Ovary (tissue), 9 donors: ENCODE results near the gene ATXN1. TPM values are rescaled to one million over a fixed set of nuclear protein-coding genes. Genes with fewer than 3 reads are reported as not detected.

Source experiments
- DNase-seq, 5 donors: peaks; one replicate each; pipeline ENCODE4 v3.0.0-alpha.2; 2019 to 2020
- H3K27ac ChIP-seq, 2 donors: fragments of 200-600 bp; one replicate each; pipeline versions ENCODE4 v1.5.1 to v1.8.0; 2019 to 2022
- H3K27me3 ChIP-seq: fragments of 200-600 bp; one replicate; pipeline ENCODE4 v1.8.0; 2022
- H3K36me3 ChIP-seq: fragments of 200-600 bp; sonication (generic); one replicate; pipeline ENCODE4 v1.5.1; 2019
- H3K4me1 ChIP-seq: one replicate; pipeline ENCODE4 v1.8.1; 2013; ENCODE audit warnings: mild to moderate bottlenecking, moderate library complexity; ENCODE audit not compliant: insufficient read depth
- H3K4me3 ChIP-seq: fragments of 200-600 bp; sonication (generic); one replicate; pipeline ENCODE4 v1.5.1; 2017
- H3K9me3 ChIP-seq, 2 donors: fragments of 200-600 bp in 1 of 2; sonication (generic) in 1 of 2; one replicate each; pipeline versions ENCODE4 v1.5.1 to v1.8.1; 2013 to 2019; ENCODE audit warnings: mild to moderate bottlenecking in 1 of 2, moderate library complexity in 1 of 2
- CTCF ChIP-seq, 3 donors: fragments of 450-650 bp in 2 of 3; fragments of 200-600 bp in 1 of 3; IDR thresholded peaks; one replicate each; pipeline versions ENCODE4 v1.5.1 to v1.8.0; 2016 to 2022; ENCODE audit warnings: antibody characterized with exemption in 3 of 3, mild to moderate bottlenecking in 1 of 3
- EP300 ChIP-seq: sonication (generic); formaldehyde crosslinking; IDR thresholded peaks from one replicate; pipeline ENCODE4 v1.6.1; 2017; ENCODE audit warnings: antibody characterized with exemption
- POLR2A ChIP-seq: fragments of 450-650 bp; IDR thresholded peaks from one replicate; pipeline ENCODE4 v1.6.1; 2017; ENCODE audit warnings: antibody characterized with exemption, mild to moderate bottlenecking, moderate library complexity
- WGBS, 3 donors: extraction: QIAGEN DNeasy Blood & Tissue Kit in 1 of 3; methylation state at CpG; one replicate each; pipeline versions ENCODE4 v1.1.5 to v1.1.7; 2013 to 2017; 5-methylcytosine and 5-hydroxymethylcytosine counted together
- intact Hi-C, 4 donors: fragments of 100-400 bp; cut with DNase I; formaldehyde crosslinking; loops; one replicate each; pipeline versions ENCODE4 v1.11.0 to v1.15.1; 2022 to 2023
- polyA plus RNA-seq, 2 donors: library from polyadenylated mRNA; stranded (reverse); fragments of 200-250 nt in 1 of 2; fragments of 350-450 nt in 1 of 2; fragmentation: Illumina TruSeq in 1 of 2; extraction: RNeasy Lipid Tissue Mini Kit (QIAGEN cat#74804) in 1 of 2; gene quantifications; one replicate each; pipeline ENCODE4 v1.2.3, GENCODE V29; 2013 to 2014
- total RNA-seq, 7 donors: library from RNA; depleted of rRNA in 2 of 7; stranded (reverse); fragments of >200 nt in 2 of 7; fragmentation: NEBNext Ultra II Directional in 3 of 7; extraction: Animal tissue kit (Norgen Biotek cat#: 25700) in 3 of 7; gene quantifications; one replicate each; pipeline versions ENCODE4 v1.1.0 to v1.2.4, GENCODE V29; 2016 to 2023
- donor health status: DM: no; HTN: no; CAD: no; lungs with moderate emphysema.
- donor health status: DM: no; HTN: no; CAD: no.
- donor health status: Bipolar disorder and iron deficiency.
- donor health status: DM: yes; HTN: yes; CAD: no.
- donor health status: DM: no; HTN: no; CAD: no.
- donor health status: DM: yes; HTN: yes; CAD: no.

The ATXN1 gene
- total and polyA plus RNA-seq, 9 donors: 7.3 to 38.2 (median 30.4) TPM

GRCh38 chr6:16253399-16254144 lies 507.7 kb downstream of the ATXN1 start:
- H3K27me3 ChIP-seq: no peaks in the 10 kb centered on the region
- H3K4me3 ChIP-seq: no peak overlapping the region
- intact Hi-C loops: no loop called here
- TF ChIP-seq POLR2A: no peak
- TF ChIP-seq EP300: no peak
- TF ChIP-seq CTCF (IDR thresholded peaks at IDR 0.05): no peak
- DNase-seq: peak in 1 of 5 donors; percentile 15
- no peaks in the 10 kb centered on the region for H3K36me3 ChIP-seq
- H3K4me1 ChIP-seq: peaks cover 4% of the 10 kb centered on the region
- no peak overlapping the region for H3K27ac ChIP-seq
- no peaks in the 10 kb centered on the region for H3K9me3 ChIP-seq
- WGBS, 3 donors: 88 to 89% (median 88%) methylated on average over 10 of the region's 10 CpGs

DNA sequence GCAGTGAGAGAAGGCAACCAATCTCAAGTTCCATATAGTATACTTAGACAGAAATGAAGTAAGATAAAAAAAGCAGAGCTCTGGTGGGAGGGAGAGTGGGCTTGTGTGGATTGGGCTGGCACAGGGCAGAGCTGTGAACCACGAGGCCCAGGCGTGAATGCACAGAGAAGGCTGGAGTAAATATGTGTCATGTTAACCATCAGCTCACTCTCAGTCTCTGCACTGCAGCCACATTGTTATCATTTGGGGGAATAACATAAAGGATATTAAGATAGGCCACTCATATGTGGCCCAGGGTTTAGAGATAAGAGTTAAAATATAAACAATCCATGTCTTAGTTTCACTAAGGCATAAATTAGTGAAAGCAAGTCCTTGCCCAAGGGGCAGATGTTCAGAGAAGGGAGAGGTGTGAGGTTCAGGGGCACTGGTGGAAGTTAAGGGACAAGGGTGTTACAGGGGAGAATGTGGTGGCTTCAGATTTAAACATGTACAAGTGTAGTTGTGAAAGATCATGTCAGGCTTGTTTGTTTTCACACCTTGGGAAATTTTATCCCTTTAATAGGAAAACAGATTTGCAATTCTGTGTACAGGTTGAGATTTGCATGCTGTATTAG lies 508.5 kb downstream of the ATXN1 start:
- H3K4me3 ChIP-seq: no peak overlapping the region
- no peaks in the 10 kb centered on the region for H3K4me1 ChIP-seq
- WGBS, 3 donors: 54 to 68% (median 63%) methylated on average over 2 of the region's 2 CpGs
- H3K27me3 ChIP-seq: no peaks in the 10 kb centered on the region
- TF ChIP-seq CTCF (IDR thresholded peaks at IDR 0.05): no peak
- no peak for TF ChIP-seq POLR2A
- TF ChIP-seq EP300: no peak
- H3K27ac ChIP-seq: no peak overlapping the region
- intact Hi-C loops: no loop called here
- no peaks in the 10 kb centered on the region for H3K36me3 ChIP-seq
- no peak for DNase-seq
- H3K9me3 ChIP-seq: no peaks in the 10 kb centered on the region

DNA sequence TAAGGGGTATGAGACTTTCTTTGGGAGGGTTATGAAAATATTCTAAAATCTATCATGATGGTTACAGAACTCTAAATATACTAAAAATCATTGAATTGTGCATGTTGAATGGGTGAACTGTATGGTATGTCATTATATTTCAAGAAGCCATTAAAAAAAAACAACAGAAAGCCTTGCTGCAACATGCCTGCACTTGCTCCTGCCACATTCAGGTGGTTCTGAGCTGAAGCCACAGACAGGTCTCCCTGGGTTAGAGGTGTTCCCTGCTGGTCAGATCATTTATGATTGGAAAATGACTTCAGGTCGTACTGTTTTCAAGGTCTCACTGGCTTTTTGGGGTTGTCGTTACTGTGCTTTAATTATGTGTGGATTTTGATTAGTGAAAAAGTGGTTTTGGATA lies 509.6 kb downstream of the ATXN1 start:
- no peaks in the 10 kb centered on the region for H3K36me3 ChIP-seq
- H3K9me3 ChIP-seq: no peaks in the 10 kb centered on the region
- no peaks in the 10 kb centered on the region for H3K4me1 ChIP-seq
- H3K27me3 ChIP-seq: no peaks in the 10 kb centered on the region
- DNase-seq: no peak
- no peak overlapping the region for H3K4me3 ChIP-seq
- WGBS, 3 donors: 81 to 93% (median 88%) methylated on average over 2 of the region's 2 CpGs
- no peak for TF ChIP-seq POLR2A
- TF ChIP-seq EP300: no peak
- TF ChIP-seq CTCF (IDR thresholded peaks at IDR 0.05): no peak
- intact Hi-C loops: no loop called here
- no peak overlapping the region for H3K27ac ChIP-seq

GRCh38 chr6:16249971-16250370 lies 511.3 kb downstream of the ATXN1 start:
- 86 to 100% (median 91%) methylated on average over 1 of the region's 1 CpG for WGBS, 3 donors
- Histone ChIP-seq H3K4me3 (no peak overlapping the region), H3K27ac (no peak overlapping the region), H3K36me3 (no peaks in the 10 kb centered on the region), H3K9me3 (no peaks in the 10 kb centered on the region), H3K27me3 (no peaks in the 10 kb centered on the region), H3K4me1 (peaks cover 6% of the 10 kb centered on the region)
- intact Hi-C loops: no loop called here
- TF ChIP-seq POLR2A: no peak
- no peak for TF ChIP-seq CTCF (IDR thresholded peaks at IDR 0.05)
- no peak for TF ChIP-seq EP300
- no peak for DNase-seq
